HEK293 (cell line): Measurements from ENCODE around the gene PNPLA2.

Experiments
- BCL11B ChIP-seq: fragments of 450-650 bp; formaldehyde crosslinking; IDR thresholded peaks from 2 replicates; pipeline ENCODE4 v1.5.1; 2016; ENCODE audit warnings: low read depth, missing biosample characterization, missing genetic modification characterization
- EGR2 ChIP-seq: fragments of 450-650 bp; formaldehyde crosslinking; IDR thresholded peaks from 2 replicates; pipeline ENCODE4 v1.5.1; 2016; ENCODE audit warnings: low read depth, missing biosample characterization, missing genetic modification characterization
- GFI1B ChIP-seq: fragments of 450-650 bp; formaldehyde crosslinking; IDR thresholded peaks from 2 replicates; pipeline ENCODE4 v1.5.1; 2016; ENCODE audit warnings: missing biosample characterization, missing genetic modification characterization
- HIC1 ChIP-seq: fragments of 450-650 bp; formaldehyde crosslinking; IDR thresholded peaks from 2 replicates; pipeline ENCODE4 v1.5.1; 2016; ENCODE audit warnings: missing biosample characterization, missing genetic modification characterization
- PATZ1 ChIP-seq: fragments of 450-650 bp; formaldehyde crosslinking; IDR thresholded peaks from 2 replicates; pipeline ENCODE4 v1.5.1; 2016; ENCODE audit warnings: missing biosample characterization, missing genetic modification characterization
- ZBTB10 ChIP-seq: fragments of 450-650 bp; formaldehyde crosslinking; IDR thresholded peaks from 2 replicates; pipeline ENCODE4 v1.5.1; 2016; ENCODE audit warnings: missing biosample characterization, missing genetic modification characterization
- ZBTB44 ChIP-seq: fragments of 450-650 bp; IDR thresholded peaks from 2 replicates; pipeline ENCODE4 v1.5.1; 2018; ENCODE audit warnings: missing biosample characterization, mild to moderate bottlenecking, missing genetic modification characterization
- ZBTB8A ChIP-seq: fragments of 450-650 bp; formaldehyde crosslinking; IDR thresholded peaks from 2 replicates; pipeline ENCODE4 v1.5.1; 2016; ENCODE audit warnings: missing biosample characterization, missing genetic modification characterization
- ZFHX2 ChIP-seq: fragments of 450-650 bp; formaldehyde crosslinking; conservative IDR thresholded peaks from 2 replicates; pipeline ENCODE4 v1.5.1; 2016; ENCODE audit warnings: missing biosample characterization, missing genetic modification characterization
- ZIC2 ChIP-seq: fragments of 450-650 bp; formaldehyde crosslinking; IDR thresholded peaks from 2 replicates; pipeline ENCODE4 v1.5.1; 2016; ENCODE audit warnings: missing biosample characterization, missing genetic modification characterization
- ZNF112 ChIP-seq: fragments of 450-650 bp; formaldehyde crosslinking; IDR thresholded peaks from 2 replicates; pipeline ENCODE4 v1.5.0; 2017; ENCODE audit warnings: missing biosample characterization, missing genetic modification characterization
- ZNF174 ChIP-seq: fragments of 450-650 bp; formaldehyde crosslinking; IDR thresholded peaks from 2 replicates; pipeline ENCODE4 v1.5.0; 2017; ENCODE audit warnings: missing biosample characterization, mild to moderate bottlenecking, missing genetic modification characterization
- ZNF211 ChIP-seq: fragments of 450-650 bp; formaldehyde crosslinking; IDR thresholded peaks from 2 replicates; pipeline ENCODE4 v1.5.1; 2016; ENCODE audit warnings: low read depth, missing biosample characterization, missing genetic modification characterization
- ZNF292 ChIP-seq: fragments of 450-650 bp; formaldehyde crosslinking; IDR thresholded peaks from 2 replicates; pipeline ENCODE4 v1.5.1; 2016; ENCODE audit warnings: low read depth, missing biosample characterization, missing genetic modification characterization, borderline replicate concordance
- ZNF449 ChIP-seq: fragments of 450-650 bp; formaldehyde crosslinking; IDR thresholded peaks from 2 replicates; pipeline ENCODE4 v1.5.1; 2017; ENCODE audit warnings: missing biosample characterization, mild to moderate bottlenecking, missing genetic modification characterization, moderate library complexity
- ZNF544 ChIP-seq: fragments of 450-650 bp; formaldehyde crosslinking; IDR thresholded peaks from 2 replicates; pipeline ENCODE4 v1.5.0; 2017; ENCODE audit warnings: missing biosample characterization, missing genetic modification characterization
- ZNF560 ChIP-seq: fragments of 450-650 bp; formaldehyde crosslinking; IDR thresholded peaks from 2 replicates; pipeline ENCODE4 v1.5.1; 2017; ENCODE audit warnings: missing biosample characterization, missing genetic modification characterization, borderline replicate concordance
- ZNF571 ChIP-seq: fragments of 450-650 bp; formaldehyde crosslinking; IDR thresholded peaks from 2 replicates; pipeline ENCODE4 v1.5.0; 2017; ENCODE audit warnings: missing biosample characterization, missing genetic modification characterization
- ZNF704 ChIP-seq: fragments of 450-650 bp; formaldehyde crosslinking; IDR thresholded peaks from 2 replicates; pipeline ENCODE4 v1.5.1; 2016; ENCODE audit warnings: missing biosample characterization, missing genetic modification characterization
- ZNF785 ChIP-seq: fragments of 450-650 bp; formaldehyde crosslinking; IDR thresholded peaks from 2 replicates; pipeline ENCODE4 v1.5.1; 2016; ENCODE audit warnings: missing biosample characterization, missing genetic modification characterization
- ZNF792 ChIP-seq: fragments of 450-650 bp; formaldehyde crosslinking; IDR thresholded peaks from 2 replicates; pipeline ENCODE4 v1.5.1; 2016; ENCODE audit warnings: missing biosample characterization, missing genetic modification characterization
- ZSCAN16 ChIP-seq: fragments of 450-650 bp; formaldehyde crosslinking; IDR thresholded peaks from 2 replicates; pipeline ENCODE4 v1.5.1; 2016; ENCODE audit warnings: missing biosample characterization, missing genetic modification characterization

The PNPLA2 gene

GRCh38 chr11:852762-853161 is 34.0 kb downstream of the PNPLA2 start (continued):
- TF ChIP-seq PATZ1 (tag by site-specific recombination) (peak; percentile 21), BCL11B (no peak), ZNF174 (no peak), ZNF571 (no peak), ZNF292 (tag by site-specific recombination) (no peak), GFI1B (no peak), ZNF211 (tag by site-specific recombination) (no peak), ZBTB10 (tag by site-specific recombination) (no peak), ZNF544 (tag by site-specific recombination) (no peak), ZNF560 (no peak), ZIC2 (tag by site-specific recombination) (no peak), ZNF449 (tag by site-specific recombination) (no peak), ZBTB44 (no peak), ZFHX2 (peak; percentile 52), ZNF704 (tag by site-specific recombination) (no peak), EGR2 (tag by site-specific recombination) (0 out of 2 replicates have a peak, but pooled peaks have one; percentile 36), ZNF785 (tag by site-specific recombination) (no peak), ZNF792 (no peak), ZNF112 (tag by site-specific recombination) (no peak), ZBTB8A (tag by site-specific recombination) (no peak), HIC1 (tag by site-specific recombination) (0 out of 2 replicates have a peak, but pooled peaks have one; percentile 35), ZSCAN16 (tag by site-specific recombination) (no peak)
- TF ChIP-seq, all 188 proteins: peak for 5
